Tibial artery (tissue), 4 donors: Measurements from ENCODE around the gene GATD1.

Experiments used
- DNase-seq, 2 donors: peaks; one replicate each; pipeline ENCODE4 v3.0.0-alpha.2; 2019
- H3K27ac ChIP-seq, 2 donors: fragments of 200-600 bp; sonication (generic) in 1 of 2; 1 replicate in 1 of 2; 2 replicates in 1 of 2; pipeline ENCODE4 v1.5.1; 2018 to 2019; ENCODE audit warnings: mild to moderate bottlenecking in 1 of 2
- H3K27me3 ChIP-seq, 2 donors: fragments of 200-600 bp; sonication (generic) in 1 of 2; one replicate each; pipeline versions ENCODE4 v1.5.1 to v1.6.0; 2016 to 2019
- H3K36me3 ChIP-seq, 3 donors: fragments of 200-600 bp; sonication (generic) in 2 of 3; one replicate each; pipeline ENCODE4 v1.5.1; 2016 to 2019; ENCODE audit warnings: mild to moderate bottlenecking in 2 of 3
- H3K4me1 ChIP-seq, 4 donors: fragments of 200-600 bp; sonication (generic) in 2 of 4; 1 replicate in 3 of 4; 2 replicates in 1 of 4; pipeline ENCODE4 v1.5.1; 2016 to 2019
- H3K4me3 ChIP-seq, 2 donors: fragments of 200-600 bp; sonication (generic) in 1 of 2; 1 replicate in 1 of 2; 2 replicates in 1 of 2; pipeline ENCODE4 v1.5.1; 2018 to 2019; ENCODE audit warnings: mild to moderate bottlenecking in 2 of 2
- H3K9me3 ChIP-seq, 3 donors: fragments of 200-600 bp; sonication (generic) in 1 of 3; one replicate each; pipeline ENCODE4 v1.5.1; 2016 to 2019
- intact Hi-C: fragments of 100-400 bp; cut with DNase I; formaldehyde crosslinking; loops from one replicate; pipeline ENCODE4 v1.15.0; 2023; ENCODE audit warnings: low total_unique reads
- TF ChIP-seq, protein P1 (sequence below), 2 experiments: fragments of 200-600 bp in 1 of 2; fragments of 450-650 bp in 1 of 2; IDR thresholded peaks; one replicate each; pipeline ENCODE4 v1.5.1; 2017 to 2019; ENCODE audit warnings: antibody characterized with exemption in 2 of 2, mild to moderate bottlenecking in 1 of 2, moderate library complexity in 1 of 2

Gene GATD1

DNA sequence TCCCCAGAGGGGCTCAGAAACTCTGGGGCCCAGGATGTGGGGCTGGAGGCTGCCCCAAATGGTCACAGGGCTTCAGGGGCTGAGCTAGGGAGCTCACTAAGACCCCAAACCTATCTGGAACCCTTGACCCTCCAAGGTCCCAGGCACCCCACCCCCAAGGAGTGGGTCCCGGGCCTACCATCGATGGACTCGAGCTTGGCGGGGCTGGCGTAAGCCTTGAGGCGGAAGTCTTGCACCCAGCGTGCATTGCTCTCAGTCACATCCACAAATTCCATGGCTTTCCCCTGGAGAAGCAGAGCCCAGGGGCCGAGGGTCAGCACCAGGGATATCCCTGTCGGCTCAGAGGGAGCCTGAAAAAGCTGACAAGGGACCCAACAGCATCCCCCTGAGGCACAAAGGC, 3.5 kb downstream of the GATD1 start:
- Histone ChIP-seq H3K4me3 (no peak overlapping the region), H3K9me3 (no peaks in the 10 kb centered on the region), H3K36me3 (peaks cover 6 to 60% (median 35%) of the 10 kb centered on the region in 3 donors), H3K27me3 (no peaks in the 10 kb centered on the region), H3K4me1 (peaks cover 0 to 49% (median 30%) of the 10 kb centered on the region in 4 donors), H3K27ac (no peak overlapping the region)
- TF ChIP-seq, protein P1, sequence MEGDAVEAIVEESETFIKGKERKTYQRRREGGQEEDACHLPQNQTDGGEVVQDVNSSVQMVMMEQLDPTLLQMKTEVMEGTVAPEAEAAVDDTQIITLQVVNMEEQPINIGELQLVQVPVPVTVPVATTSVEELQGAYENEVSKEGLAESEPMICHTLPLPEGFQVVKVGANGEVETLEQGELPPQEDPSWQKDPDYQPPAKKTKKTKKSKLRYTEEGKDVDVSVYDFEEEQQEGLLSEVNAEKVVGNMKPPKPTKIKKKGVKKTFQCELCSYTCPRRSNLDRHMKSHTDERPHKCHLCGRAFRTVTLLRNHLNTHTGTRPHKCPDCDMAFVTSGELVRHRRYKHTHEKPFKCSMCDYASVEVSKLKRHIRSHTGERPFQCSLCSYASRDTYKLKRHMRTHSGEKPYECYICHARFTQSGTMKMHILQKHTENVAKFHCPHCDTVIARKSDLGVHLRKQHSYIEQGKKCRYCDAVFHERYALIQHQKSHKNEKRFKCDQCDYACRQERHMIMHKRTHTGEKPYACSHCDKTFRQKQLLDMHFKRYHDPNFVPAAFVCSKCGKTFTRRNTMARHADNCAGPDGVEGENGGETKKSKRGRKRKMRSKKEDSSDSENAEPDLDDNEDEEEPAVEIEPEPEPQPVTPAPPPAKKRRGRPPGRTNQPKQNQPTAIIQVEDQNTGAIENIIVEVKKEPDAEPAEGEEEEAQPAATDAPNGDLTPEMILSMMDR (IDR thresholded peaks at IDR 0.05): no peak
- no peak for DNase-seq
- intact Hi-C loops: no loop called here

DNA sequence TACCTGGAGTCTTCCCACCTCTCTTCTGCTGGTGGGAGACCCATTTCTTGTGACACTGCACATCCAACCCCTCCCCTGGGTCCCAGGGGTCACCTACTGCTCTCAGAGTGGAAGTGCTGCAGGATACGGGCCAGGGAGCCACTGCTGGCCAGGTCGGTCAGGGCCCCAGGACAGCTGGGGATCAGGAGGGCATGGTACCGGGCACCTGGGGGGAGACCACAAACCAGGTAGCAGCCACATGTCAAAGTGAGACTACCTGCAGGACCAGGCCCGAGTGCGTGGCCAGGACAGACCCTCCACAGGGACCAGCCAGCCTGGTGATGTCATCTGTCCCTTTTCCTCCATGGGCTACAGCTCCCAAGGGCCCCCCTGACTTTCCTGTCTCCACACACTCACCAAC, 3.9 kb downstream of the GATD1 start:
- DNase-seq: no peak
- peaks cover 0 to 48% (median 27%) of the 10 kb centered on the region in 4 donors for H3K4me1 ChIP-seq
- H3K36me3 ChIP-seq: peaks cover 6 to 64% (median 37%) of the 10 kb centered on the region in 3 donors
- TF ChIP-seq, protein P1 (IDR thresholded peaks at IDR 0.05): no peak
- H3K27me3 ChIP-seq: no peaks in the 10 kb centered on the region
- H3K4me3 ChIP-seq: no peak overlapping the region
- no peak overlapping the region for H3K27ac ChIP-seq
- no peaks in the 10 kb centered on the region for H3K9me3 ChIP-seq
- intact Hi-C loops: no loop called here

DNA sequence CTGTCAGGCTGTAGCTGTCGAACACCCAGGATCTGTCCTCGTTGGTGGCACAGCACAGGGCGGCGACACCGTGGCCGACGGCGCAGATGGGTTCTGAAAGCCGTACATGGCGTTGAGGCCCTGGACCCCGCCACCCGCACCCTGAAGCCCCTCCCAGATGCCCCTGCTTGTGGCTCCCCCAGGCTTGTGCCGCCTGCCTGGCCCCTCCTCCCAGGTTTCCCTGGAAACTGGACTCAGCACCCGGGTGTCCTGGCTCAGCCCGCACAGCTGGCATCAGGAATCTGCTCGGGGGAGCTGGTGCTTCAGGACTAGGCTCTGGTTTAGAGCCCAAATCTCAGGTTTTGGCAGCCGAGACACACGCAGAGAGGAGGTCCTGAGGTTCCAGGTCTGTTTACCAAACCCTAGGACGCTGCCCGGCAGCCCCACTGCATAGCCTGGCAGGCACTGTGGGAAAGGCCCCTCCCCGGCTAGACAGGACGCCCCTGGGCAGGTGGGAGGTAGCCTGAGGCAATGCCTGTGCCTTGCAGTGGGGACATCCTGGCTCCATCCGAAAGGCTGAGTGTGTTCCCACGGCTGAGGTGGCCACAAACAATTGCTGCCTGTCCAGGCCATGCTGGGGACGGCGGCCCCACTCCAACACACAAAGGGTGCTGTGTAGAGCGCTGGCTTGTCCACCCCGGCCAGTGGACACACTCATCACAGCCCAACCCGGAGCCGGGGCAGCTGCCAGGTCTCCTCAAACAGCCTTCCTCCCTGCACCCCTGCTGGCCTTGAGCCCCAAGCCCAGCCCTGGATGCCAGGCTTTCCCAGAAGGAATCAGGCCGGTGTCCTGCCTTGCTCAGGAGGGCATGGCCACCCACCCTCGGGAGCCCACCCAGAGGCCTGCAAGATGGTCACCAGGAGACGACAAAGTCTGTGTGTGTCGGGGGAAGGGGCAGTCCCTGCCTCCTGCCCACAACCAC, 4.6 kb downstream of the GATD1 start:
- H3K36me3 ChIP-seq: peaks cover 6 to 70% (median 39%) of the 10 kb centered on the region in 3 donors
- intact Hi-C loops: no loop called here
- no peaks in the 10 kb centered on the region for H3K27me3 ChIP-seq
- no peak for DNase-seq
- H3K9me3 ChIP-seq: no peaks in the 10 kb centered on the region
- TF ChIP-seq, protein P1 (IDR thresholded peaks at IDR 0.05): no peak
- no peak overlapping the region for H3K4me3 ChIP-seq
- H3K27ac ChIP-seq: no peak overlapping the region
- H3K4me1 ChIP-seq: peaks cover 0 to 41% (median 21%) of the 10 kb centered on the region in 4 donors

DNA sequence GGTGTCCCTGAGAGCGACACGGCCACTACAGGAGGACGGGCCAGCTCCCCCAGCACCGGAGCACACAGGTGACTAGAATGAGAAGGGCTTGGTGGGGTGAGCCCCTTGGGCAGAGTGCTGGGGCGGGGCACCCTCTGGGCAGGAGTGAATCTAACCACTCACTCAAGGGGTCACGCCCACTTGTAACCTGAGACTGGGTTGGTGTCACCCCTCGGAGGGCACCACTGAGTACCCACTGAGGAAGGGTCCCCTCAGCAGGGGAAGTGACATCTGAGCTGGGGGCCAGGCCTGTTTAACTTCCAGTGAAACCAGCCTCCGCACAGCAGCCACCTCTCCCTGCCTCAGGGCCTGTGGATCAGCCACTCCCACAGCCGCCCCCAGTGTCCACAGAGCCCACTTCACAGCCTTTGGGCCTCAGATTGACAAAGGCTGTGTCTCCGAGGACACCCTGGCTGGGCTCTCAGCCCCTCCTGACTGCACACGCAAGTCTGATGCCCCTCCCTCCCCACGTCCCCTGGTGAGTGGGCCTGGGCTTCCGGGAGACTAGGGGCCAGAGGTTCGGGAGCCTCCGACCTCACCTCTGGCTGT, 5.6 kb downstream of the GATD1 start:
- H3K27me3 ChIP-seq: no peaks in the 10 kb centered on the region
- H3K4me1 ChIP-seq: peaks cover 0 to 38% (median 20%) of the 10 kb centered on the region in 4 donors
- no peaks in the 10 kb centered on the region for H3K9me3 ChIP-seq
- TF ChIP-seq, protein P1 (IDR thresholded peaks at IDR 0.05): no peak
- H3K36me3 ChIP-seq: peaks cover 6 to 80% (median 44%) of the 10 kb centered on the region in 3 donors
- H3K27ac ChIP-seq: no peak overlapping the region
- intact Hi-C loops: no loop called here
- no peak overlapping the region for H3K4me3 ChIP-seq
- no peak for DNase-seq

DNA sequence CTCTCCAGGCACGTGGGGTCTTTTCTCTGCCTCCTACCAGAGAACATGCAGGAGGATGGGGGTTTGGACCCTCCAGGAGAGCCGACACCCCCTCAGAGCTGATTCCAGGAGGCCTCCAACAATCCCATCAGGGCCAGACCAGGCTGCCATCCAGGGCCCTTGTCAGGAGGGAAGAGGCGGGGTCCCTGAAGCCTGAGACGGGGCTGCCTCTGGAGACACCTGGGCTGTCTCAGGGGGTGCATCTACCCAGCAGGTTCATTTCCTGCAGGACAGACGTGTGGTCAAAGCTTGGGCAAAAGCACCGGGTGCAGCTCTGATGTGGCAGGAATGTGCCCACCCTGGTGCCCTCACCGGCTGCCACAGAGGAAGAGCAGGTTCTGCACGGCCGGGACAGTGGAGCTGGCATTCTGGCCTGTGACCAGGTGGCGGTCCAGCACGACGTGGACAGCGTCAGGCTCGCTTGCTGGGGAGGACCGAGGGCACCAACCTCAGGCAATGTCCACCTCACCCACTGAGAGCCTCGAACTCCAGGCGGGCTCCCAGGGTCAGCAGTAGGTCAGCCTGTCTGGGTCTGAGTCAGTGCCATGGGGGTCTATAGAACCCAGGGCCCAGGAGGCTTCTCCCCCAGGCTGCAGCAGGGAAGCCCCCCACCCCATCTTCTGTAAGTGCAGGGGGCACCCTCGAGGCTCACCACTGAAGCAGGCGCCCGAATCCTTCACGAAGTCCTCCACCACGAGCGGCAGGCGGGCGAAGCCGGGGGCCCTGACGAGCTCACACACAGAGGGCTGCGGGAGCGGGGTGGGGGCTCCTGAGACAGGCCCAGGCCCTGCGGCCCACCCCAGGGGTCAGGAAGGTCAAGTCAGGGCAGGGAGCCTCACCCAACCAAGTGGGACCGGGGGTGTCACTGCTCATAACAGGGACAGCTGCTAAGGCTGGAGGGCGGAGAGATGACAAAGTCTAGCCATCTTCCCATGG, 6.4 kb downstream of the GATD1 start:
- intact Hi-C loops: no loop called here
- Histone ChIP-seq H3K27me3 (no peaks in the 10 kb centered on the region), H3K27ac (no peak overlapping the region), H3K36me3 (peaks cover 6 to 88% (median 52%) of the 10 kb centered on the region in 3 donors), H3K4me1 (peaks cover 0 to 30% (median 12%) of the 10 kb centered on the region in 4 donors), H3K4me3 (no peak overlapping the region), H3K9me3 (no peaks in the 10 kb centered on the region)
- no peak for DNase-seq
- TF ChIP-seq, protein P1 (IDR thresholded peaks at IDR 0.05): no peak
